ENCODE measurements around the gene RIMS3. TPM values are rescaled to one million over a fixed set of nuclear protein-coding genes. Genes with fewer than 3 reads are reported as not detected.

RIMS3 gene
- total RNA-seq, 4 donors from 2014 or later = 2.7 to 4.0 (median 3.0) TPM

GRCh38 chr1:40641601-40642242 is 23.8 kb downstream of the RIMS3 start:
- TF ChIP-seq POLR2A (IDR thresholded peaks at IDR 0.05) = no peak
- TF ChIP-seq CTCF (IDR thresholded peaks at IDR 0.05) = no peak
- intact Hi-C loops (cut with DNase I; ENCODE audit: low total_unique reads) = no loop called here
- H3K4me3 ChIP-seq (ENCODE audit: low read depth, poor library complexity, severe bottlenecking) = no peak overlapping the region
- DNase-seq (ENCODE audit: low spot score in 2 of 2) = no peak
- 92 to 93% methylated on average over 17 to 18 of the region's 18 CpGs for WGBS, 2 donors

- H3K4me3 ChIP-seq (ENCODE audit: low read depth, poor library complexity, severe bottlenecking) = no peak overlapping the region
- 66 to 73% methylated on average over 10 of the region's 10 CpGs for WGBS, 2 donors
- intact Hi-C loops (cut with DNase I; ENCODE audit: low total_unique reads) = no loop called here
- no peak for TF ChIP-seq POLR2A (IDR thresholded peaks at IDR 0.05)
- no peak for TF ChIP-seq CTCF (IDR thresholded peaks at IDR 0.05)
- no peak for DNase-seq (ENCODE audit: low spot score in 2 of 2)
Measured at GRCh38 chr1:40640314-40641076, 25.0 kb downstream of the RIMS3 start.

GRCh38 chr1:40638097-40639036 is 27.1 kb downstream of the RIMS3 start:
- H3K4me3 ChIP-seq (ENCODE audit: low read depth, poor library complexity, severe bottlenecking) = no peak overlapping the region
- intact Hi-C loops (cut with DNase I; ENCODE audit: low total_unique reads) = no loop called here
- DNase-seq (ENCODE audit: low spot score in 2 of 2) = no peak
- 79 to 80% methylated on average over 8 of the region's 8 CpGs for WGBS, 2 donors
- TF ChIP-seq POLR2A (IDR thresholded peaks at IDR 0.05) = no peak
- no peak for TF ChIP-seq CTCF (IDR thresholded peaks at IDR 0.05)

- H3K4me3 ChIP-seq (ENCODE audit: low read depth, poor library complexity, severe bottlenecking) = no peak overlapping the region
- intact Hi-C loops (cut with DNase I; ENCODE audit: low total_unique reads) = no loop called here
- no peak for DNase-seq (ENCODE audit: low spot score in 2 of 2)
- WGBS, 2 donors = 80 to 88% methylated on average over 3 of the region's 3 CpGs
- TF ChIP-seq POLR2A (IDR thresholded peaks at IDR 0.05) = no peak
- TF ChIP-seq CTCF (IDR thresholded peaks at IDR 0.05) = no peak
Measured at GRCh38 chr1:40637470-40638007, 27.9 kb downstream of the RIMS3 start.

- H3K4me3 ChIP-seq (ENCODE audit: low read depth, poor library complexity, severe bottlenecking) = no peak overlapping the region
- intact Hi-C loops (cut with DNase I; ENCODE audit: low total_unique reads) = no loop called here
- DNase-seq (ENCODE audit: low spot score in 2 of 2) = no peak
- WGBS, 2 donors = 60 to 62% methylated on average over 6 of the region's 6 CpGs
- no peak for TF ChIP-seq CTCF (IDR thresholded peaks at IDR 0.05)
- no peak for TF ChIP-seq POLR2A (IDR thresholded peaks at IDR 0.05)
Measured at GRCh38 chr1:40636777-40637176, 28.7 kb downstream of the RIMS3 start.
